Aortic smooth muscle cell (primary cell): Measurements from ENCODE around the gene CDX1. TPM values are rescaled to one million over a fixed set of nuclear protein-coding genes. Genes with fewer than 3 reads are reported as not detected.

ENCODE experiments used
- total RNA-seq: library from RNA; depleted of rRNA; stranded (reverse); fragments of >200 nt; gene quantifications from 2 replicates; pipeline ENCODE4 v1.2.3, GENCODE V29; 2014

The CDX1 gene
- 0.12 and 0.13 TPM in 2 replicates for total RNA-seq

DNA sequence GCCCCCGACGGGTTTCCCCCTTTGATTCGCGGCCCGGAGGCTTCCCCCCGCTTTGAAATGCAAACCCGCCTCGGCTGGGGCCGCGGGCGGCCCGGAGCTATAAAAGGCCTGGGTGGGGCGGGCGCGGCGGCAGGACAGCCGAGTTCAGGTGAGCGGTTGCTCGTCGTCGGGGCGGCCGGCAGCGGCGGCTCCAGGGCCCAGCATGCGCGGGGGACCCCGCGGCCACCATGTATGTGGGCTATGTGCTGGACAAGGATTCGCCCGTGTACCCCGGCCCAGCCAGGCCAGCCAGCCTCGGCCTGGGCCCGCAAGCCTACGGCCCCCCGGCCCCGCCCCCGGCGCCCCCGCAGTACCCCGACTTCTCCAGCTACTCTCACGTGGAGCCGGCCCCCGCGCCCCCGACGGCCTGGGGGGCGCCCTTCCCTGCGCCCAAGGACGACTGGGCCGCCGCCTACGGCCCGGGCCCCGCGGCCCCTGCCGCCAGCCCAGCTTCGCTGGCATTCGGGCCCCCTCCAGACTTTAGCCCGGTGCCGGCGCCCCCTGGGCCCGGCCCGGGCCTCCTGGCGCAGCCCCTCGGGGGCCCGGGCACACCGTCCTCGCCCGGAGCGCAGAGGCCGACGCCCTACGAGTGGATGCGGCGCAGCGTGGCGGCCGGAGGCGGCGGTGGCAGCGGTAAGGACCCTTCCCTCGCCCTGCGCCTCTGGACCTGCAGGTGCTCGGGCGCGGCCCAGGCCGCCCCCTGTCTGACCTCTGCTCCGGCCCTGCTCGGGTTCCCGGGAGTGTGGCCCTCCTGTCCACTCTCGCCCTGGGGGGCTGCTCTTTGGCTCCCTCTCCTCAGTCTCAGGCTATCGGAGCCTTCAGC, at the start of gene CDX1:
TSS of gene CDX1 (plus strand) at position 129 of the 862 bp plus-strand sequence. CDS start at position 228, 99 bp downstream.

DNA sequence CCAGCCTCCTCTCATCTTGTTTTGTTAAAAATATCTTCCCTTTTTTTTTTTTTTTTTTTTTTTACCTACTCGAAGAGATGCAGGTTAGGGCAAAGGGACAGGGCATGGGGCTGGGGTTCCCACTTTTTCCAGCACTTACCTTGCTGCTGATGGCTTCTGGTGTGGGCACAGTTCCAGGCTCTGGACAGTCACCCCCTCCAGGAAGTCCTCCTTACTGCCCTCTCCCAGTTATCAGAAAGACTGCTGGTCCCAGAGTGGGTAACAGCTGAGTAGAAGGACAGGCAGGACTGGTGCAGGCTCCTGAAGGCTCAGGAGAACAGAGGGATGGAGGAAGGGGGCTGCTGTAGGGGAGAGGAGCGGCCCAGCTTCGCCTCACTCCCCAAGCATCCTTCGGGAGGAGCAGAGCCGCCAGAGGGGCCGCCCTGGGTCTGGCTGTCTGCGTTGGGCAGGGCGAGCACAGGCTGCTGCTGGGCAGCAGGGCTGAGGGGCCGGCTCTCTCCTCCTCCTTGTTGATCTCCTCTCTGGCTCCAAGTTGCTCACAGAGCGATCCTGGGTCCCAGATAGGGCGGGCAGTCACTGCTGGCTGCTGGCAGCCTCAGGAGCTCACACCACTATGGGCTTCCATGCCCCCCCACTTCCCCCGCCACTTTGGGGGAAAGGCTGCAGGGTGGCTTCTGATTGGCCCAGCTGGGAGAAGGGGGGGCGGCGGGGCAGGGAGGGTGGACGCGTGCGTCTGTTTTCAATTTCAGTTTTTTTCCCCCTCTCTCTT, 11.1 kb upstream of the CDX1 start, which contains the start of gene PDGFRB:
TSS of gene PDGFRB (minus strand) at position 588 of the 769 bp plus-strand sequence. CDS start 18,798 bp downstream, outside the sequence.

GRCh38 chr5:150189728-150190502, 23.3 kb downstream of the CDX1 start, which contains the start of gene SLC6A7:
TSS of gene SLC6A7 (plus strand) at chr5:150190062. CDS start at chr5:150190328, 266 bp downstream.

Other genes starting within 250 kb of the CDX1 start
- not detected in 2 replicates for gene PDE6A, start 222.0 kb upstream of the CDX1 start, total RNA-seq
- 14.5 and 15.1 TPM in 2 replicates for gene SLC26A2, start 206.0 kb upstream of the CDX1 start, total RNA-seq
- gene TIGD6, start 166.1 kb upstream of the CDX1 start, total RNA-seq, result 6.2 and 7.3 TPM in 2 replicates
- gene HMGXB3, start 166.0 kb upstream of the CDX1 start, total RNA-seq, result 32.6 and 35.1 TPM in 2 replicates
- gene CSF1R, start 80.2 kb upstream of the CDX1 start, total RNA-seq, result under 0.01 TPM in 1 of 2 replicates, not detected in the other
- 159 and 206 TPM in 2 replicates for gene PDGFRB, start 10.9 kb upstream of the CDX1 start, total RNA-seq
- gene SLC6A7, start 23.3 kb downstream of the CDX1 start, total RNA-seq, result 0.06 TPM in 1 of 2 replicates, not detected in the other
- gene CAMK2A, start 123.0 kb downstream of the CDX1 start, total RNA-seq, result under 0.01 and 0.12 TPM in 2 replicates
- gene ARSI, start 136.1 kb downstream of the CDX1 start, total RNA-seq, result 0.13 and 0.19 TPM in 2 replicates
- gene TCOF1, start 190.9 kb downstream of the CDX1 start, total RNA-seq, result 6.5 and 8.7 TPM in 2 replicates
- 1.5 and 1.6 TPM in 2 replicates for gene CD74, start 246.1 kb downstream of the CDX1 start, total RNA-seq